Sciatic nerve (tissue), 2 donors: ENCODE data around the gene IFNA10. TPM values are rescaled to one million over a fixed set of nuclear protein-coding genes. Genes with fewer than 3 reads are reported as not detected.
"Not testable (repeated sequence)": the region's sequence is repeated elsewhere in the genome, so short reads cannot be mapped to it uniquely, and the experiment has no call there.

Source experiments
- ATAC-seq: fragments of 200-7000 bp; cut with Tn5 transposase; one replicate; pipeline ENCODE4 v1.9.1; 2020; ENCODE audit warnings: mild to moderate bottlenecking, moderate library complexity
- DNase-seq: peaks from one replicate; pipeline ENCODE4 v3.0.0-alpha.2; 2020; ENCODE audit warnings: low spot score
- intact Hi-C: fragments of 100-400 bp; cut with DNase I; formaldehyde crosslinking; loops from one replicate; pipeline ENCODE4 v1.14.2; 2022
- total RNA-seq: library from RNA; stranded (reverse); fragmentation: NEBNext Ultra II Directional; extraction: Animal tissue kit (Norgen Biotek cat#: 25700); gene quantifications from one replicate; pipeline ENCODE4 v1.2.1, GENCODE V29; 2021
- donor health status: DM: no; HTN: no; CAD: no.
- donor health status: DM: no; HTN: no; CAD: no.

The IFNA10 gene
- total RNA-seq, 1 donor from 2014 or later: not detected

- ATAC-seq, intact Hi-C loops, DNase-seq: not testable (repeated sequence)
Observed at GRCh38 chr9:21202105-21202504, 4.8 kb downstream of the IFNA10 start, which contains the start of gene IFNA7. Gene IFNA7 (minus strand): TSS chr9:21202205. CDS start chr9:21202165, 40 bp downstream.

DNA sequence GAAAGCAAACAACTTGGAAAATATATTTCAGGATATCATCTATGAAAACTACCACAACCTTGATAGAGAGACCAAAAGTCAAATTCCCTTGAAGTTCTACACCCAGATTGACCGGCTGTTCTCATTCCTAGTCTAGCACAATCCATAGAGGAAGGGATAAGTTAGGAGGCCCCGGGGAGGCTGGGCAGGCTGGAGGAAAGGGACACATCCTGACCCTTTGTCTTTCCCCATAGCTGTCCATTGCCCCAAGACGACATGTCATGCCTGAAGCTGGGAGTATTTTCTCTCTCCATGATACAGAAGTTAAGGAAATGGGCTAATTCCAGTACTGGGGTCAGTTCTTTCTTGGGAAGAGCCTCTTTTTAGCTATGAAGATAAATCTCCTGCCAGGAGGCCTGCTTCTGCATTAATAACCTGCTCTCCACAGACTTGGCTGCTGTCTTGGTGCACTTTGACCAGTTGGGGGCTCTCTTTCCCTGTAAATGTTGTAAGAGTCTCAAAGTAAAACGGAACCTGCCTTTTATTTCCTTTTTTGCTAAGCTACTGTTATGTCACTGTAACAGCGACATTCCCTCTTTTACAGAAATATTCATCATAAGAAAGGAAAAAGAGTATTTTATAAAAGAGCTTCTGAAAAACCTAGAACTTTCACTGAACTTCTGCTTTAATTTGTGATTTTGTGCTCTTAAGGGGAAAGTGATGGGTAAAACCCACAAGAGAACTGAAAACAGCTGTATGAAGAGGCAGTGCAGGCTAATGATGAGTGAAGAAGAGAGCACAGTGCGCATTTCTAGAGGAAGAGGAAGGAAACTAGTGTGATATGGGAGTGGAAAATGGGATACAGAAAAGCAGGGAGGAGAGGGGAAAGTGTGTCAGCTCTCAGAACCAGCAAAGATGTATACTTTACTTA is 11.8 kb downstream of the IFNA10 start:
- DNase-seq, intact Hi-C loops: not testable (repeated sequence)
- peak; percentile 70 for ATAC-seq

DNA sequence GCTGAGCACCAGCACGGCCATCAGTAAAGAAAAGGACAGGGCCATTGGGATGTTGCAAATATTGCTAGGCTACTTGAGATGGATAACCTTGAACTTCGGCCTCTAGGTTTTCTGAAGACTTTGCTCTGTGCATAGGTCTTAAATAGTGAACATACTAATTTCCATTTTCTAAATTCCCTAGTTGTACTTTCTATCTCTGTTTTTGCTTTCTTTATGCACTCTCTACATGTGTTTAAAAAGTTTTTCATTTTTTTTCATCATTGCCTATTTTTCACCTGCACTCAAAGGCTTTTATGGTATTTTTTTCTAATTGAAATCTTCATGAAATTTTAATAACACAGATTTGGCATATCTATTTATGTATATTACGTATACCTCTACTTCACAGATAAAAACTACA is 19.5 kb downstream of the IFNA10 start, which contains the start of gene IFNA4:
TSS of gene IFNA4 (minus strand) at position 101 of the 400 bp plus-strand sequence. CDS start at position 45, 56 bp downstream.
- intact Hi-C loops, ATAC-seq: not testable (repeated sequence)

GRCh38 chr9:21182810-21183736 is 23.9 kb downstream of the IFNA10 start:
- peak; percentile 65 for ATAC-seq
- intact Hi-C loops: not testable (repeated sequence)

More for the DNA sequence above, 19.5 kb downstream of the IFNA10 start, which contains the start of gene IFNA4:
- DNase-seq: not testable (repeated sequence)

GRCh38 chr9:21174671-21175070 is 32.3 kb downstream of the IFNA10 start:
- DNase-seq: no peak
- ATAC-seq: no peak
- intact Hi-C loops: no loop called here

More at GRCh38 chr9:21182810-21183736, 23.9 kb downstream of the IFNA10 start:
- DNase-seq: not testable (repeated sequence)

- no peak for ATAC-seq
- intact Hi-C loops: no loop called here
- no peak for DNase-seq
Observed at GRCh38 chr9:21172156-21172555, 34.8 kb downstream of the IFNA10 start.

GRCh38 chr9:21171351-21171750 is 35.6 kb downstream of the IFNA10 start:
- intact Hi-C loops: no loop called here
- DNase-seq (no peak), ATAC-seq (no peak)

DNA sequence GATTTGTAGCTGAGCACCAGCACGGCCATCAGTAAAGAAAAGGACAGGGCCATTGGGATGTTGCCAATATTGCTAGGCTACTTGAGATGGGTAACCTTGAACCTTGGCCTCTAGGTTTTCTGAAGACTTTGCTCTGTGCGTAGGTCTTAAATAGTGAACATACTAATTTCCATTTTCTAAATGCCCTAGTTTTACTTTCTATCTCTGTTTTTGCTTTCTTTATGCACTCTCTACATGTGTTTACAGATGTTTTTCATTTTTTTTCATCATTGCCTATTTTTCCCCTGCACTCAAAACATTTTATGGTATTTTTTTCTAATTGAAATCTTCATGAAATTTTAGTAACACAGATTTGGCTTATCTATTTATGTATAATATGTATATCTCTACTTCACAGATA is 40.4 kb downstream of the IFNA10 start, which contains the start of gene IFNA21:
TSS of gene IFNA21 (minus strand) at position 101 of the 400 bp plus-strand sequence. CDS start at position 53, 48 bp downstream.
- DNase-seq, ATAC-seq, intact Hi-C loops: not testable (repeated sequence)

DNA sequence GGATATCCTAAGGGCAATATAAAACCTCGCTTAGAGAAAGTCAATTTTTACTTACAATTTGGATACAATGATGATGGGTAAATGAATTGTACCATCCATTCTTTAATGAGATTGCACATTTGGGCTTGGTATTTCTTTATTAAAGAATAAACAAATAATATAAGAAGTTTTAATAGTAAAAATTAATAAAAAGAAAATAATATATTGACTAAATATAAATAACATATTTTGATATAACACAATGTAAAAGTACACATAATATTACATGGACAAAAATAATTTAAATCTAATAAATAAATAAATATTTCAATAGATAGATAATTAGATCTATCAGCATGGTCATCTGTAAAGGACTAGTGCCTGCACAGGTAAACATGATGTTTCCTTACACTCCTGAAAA is 41.4 kb downstream of the IFNA10 start:
- intact Hi-C loops: no loop called here
- ATAC-seq: no peak
- no peak for DNase-seq

- ATAC-seq: no peak
- intact Hi-C loops: no loop called here
- no peak for DNase-seq
Observed at GRCh38 chr9:21160178-21160577, 46.8 kb downstream of the IFNA10 start.

Other genes starting within 250 kb of the IFNA10 start
- gene HACD4, start 175.5 kb downstream of the IFNA10 start, total RNA-seq: 6.4 TPM
- gene IFNB1, start 129.2 kb downstream of the IFNA10 start, total RNA-seq: not detected
- not detected for gene IFNW1, start 65.3 kb downstream of the IFNA10 start, total RNA-seq
- gene IFNA21, start 40.5 kb downstream of the IFNA10 start, total RNA-seq: not detected
- gene IFNA4, start 19.6 kb downstream of the IFNA10 start, total RNA-seq: not detected
- not detected for gene IFNA7, start 4.9 kb downstream of the IFNA10 start, total RNA-seq
- not detected for gene IFNA16, start 10.2 kb upstream of the IFNA10 start, total RNA-seq
- gene IFNA17, start 21.1 kb upstream of the IFNA10 start, total RNA-seq: not detected
- gene IFNA14, start 32.9 kb upstream of the IFNA10 start, total RNA-seq: not detected
- gene IFNA5, start 98.2 kb upstream of the IFNA10 start, total RNA-seq: 0.36 TPM
- gene KLHL9, start 128.3 kb upstream of the IFNA10 start, total RNA-seq: 26.3 TPM
- not detected for gene IFNA6, start 143.7 kb upstream of the IFNA10 start, total RNA-seq
- not detected for gene IFNA13, start 160.9 kb upstream of the IFNA10 start, total RNA-seq
- not detected for gene IFNA2, start 178.3 kb upstream of the IFNA10 start, total RNA-seq
- not detected for gene IFNA8, start 202.0 kb upstream of the IFNA10 start, total RNA-seq
- not detected for gene IFNA1, start 233.3 kb upstream of the IFNA10 start, total RNA-seq